ENCODE results near the gene RASSF4.

Gene RASSF4

GRCh38 chr10:44983066-44983894, 23.7 kb downstream of the RASSF4 start:
- DNase-seq (ENCODE audit: extremely low read depth, low read depth) = no peak
- TF ChIP-seq CTCF (IDR thresholded peaks at IDR 0.05; ENCODE audit: low read depth, low read length) = no peak

GRCh38 chr10:44983895-44984278, 24.3 kb downstream of the RASSF4 start:
- no peak for DNase-seq (ENCODE audit: extremely low read depth, low read depth)
- no peak for TF ChIP-seq CTCF (IDR thresholded peaks at IDR 0.05; ENCODE audit: low read depth, low read length)

- DNase-seq (ENCODE audit: extremely low read depth, low read depth) = no peak
- TF ChIP-seq CTCF (IDR thresholded peaks at IDR 0.05; ENCODE audit: low read depth, low read length) = no peak
Observed at GRCh38 chr10:44984671-44985101, 25.1 kb downstream of the RASSF4 start.

- no peak for TF ChIP-seq CTCF (IDR thresholded peaks at IDR 0.05; ENCODE audit: low read depth, low read length)
- DNase-seq (ENCODE audit: extremely low read depth, low read depth) = no peak
Observed at GRCh38 chr10:44985175-44985681, 25.6 kb downstream of the RASSF4 start.

GRCh38 chr10:44986179-44986578, 26.6 kb downstream of the RASSF4 start:
- no peak for DNase-seq (ENCODE audit: extremely low read depth, low read depth)
- TF ChIP-seq CTCF (IDR thresholded peaks at IDR 0.05; ENCODE audit: low read depth, low read length) = no peak

GRCh38 chr10:44986670-44987069, 27.1 kb downstream of the RASSF4 start:
- no peak for TF ChIP-seq CTCF (IDR thresholded peaks at IDR 0.05; ENCODE audit: low read depth, low read length)
- DNase-seq (ENCODE audit: extremely low read depth, low read depth) = no peak

- TF ChIP-seq CTCF (IDR thresholded peaks at IDR 0.05; ENCODE audit: low read depth, low read length) = no peak
- DNase-seq (ENCODE audit: extremely low read depth, low read depth) = no peak
Observed at GRCh38 chr10:44988957-44989585, 29.5 kb downstream of the RASSF4 start.
